HUES6 (cell line): ENCODE measurements around the gene PARD3.

ENCODE experiments used
- H3K27ac ChIP-seq: 2 replicates; pipeline ENCODE4 v1.7.0; 2013; ENCODE audit warnings: low read depth, mild to moderate bottlenecking, low read length, inconsistent platforms
- H3K27me3 ChIP-seq: 2 replicates; pipeline ENCODE4 v1.6.1; 2013; ENCODE audit warnings: low read length; ENCODE audit not compliant: control insufficient read depth, insufficient read depth
- H3K36me3 ChIP-seq: 2 replicates; pipeline ENCODE4 v1.6.1; 2013; ENCODE audit warnings: low read length; ENCODE audit not compliant: control insufficient read depth, insufficient read depth
- H3K4me1 ChIP-seq: 2 replicates; pipeline ENCODE4 v1.6.1; 2013; ENCODE audit warnings: low read length; ENCODE audit not compliant: control insufficient read depth, insufficient read depth
- H3K4me3 ChIP-seq: 2 replicates; pipeline ENCODE4 v1.5.1; 2013; ENCODE audit warnings: low read depth, low read length
- H3K9ac ChIP-seq: one replicate; pipeline ENCODE4 v1.6.1; 2013; ENCODE audit warnings: mild to moderate bottlenecking, low read length
- H3K9me3 ChIP-seq: 2 replicates; pipeline ENCODE4 v1.6.1; 2013; ENCODE audit warnings: low read depth, low read length; ENCODE audit not compliant: control insufficient read depth, insufficient read depth

Gene PARD3

GRCh38 chr10:34778237-34778636, 36.9 kb downstream of the PARD3 start:
- peaks cover 30% of the 10 kb centered on the region for H3K4me1 ChIP-seq
- H3K36me3 ChIP-seq, result no peaks in the 10 kb centered on the region

DNA sequence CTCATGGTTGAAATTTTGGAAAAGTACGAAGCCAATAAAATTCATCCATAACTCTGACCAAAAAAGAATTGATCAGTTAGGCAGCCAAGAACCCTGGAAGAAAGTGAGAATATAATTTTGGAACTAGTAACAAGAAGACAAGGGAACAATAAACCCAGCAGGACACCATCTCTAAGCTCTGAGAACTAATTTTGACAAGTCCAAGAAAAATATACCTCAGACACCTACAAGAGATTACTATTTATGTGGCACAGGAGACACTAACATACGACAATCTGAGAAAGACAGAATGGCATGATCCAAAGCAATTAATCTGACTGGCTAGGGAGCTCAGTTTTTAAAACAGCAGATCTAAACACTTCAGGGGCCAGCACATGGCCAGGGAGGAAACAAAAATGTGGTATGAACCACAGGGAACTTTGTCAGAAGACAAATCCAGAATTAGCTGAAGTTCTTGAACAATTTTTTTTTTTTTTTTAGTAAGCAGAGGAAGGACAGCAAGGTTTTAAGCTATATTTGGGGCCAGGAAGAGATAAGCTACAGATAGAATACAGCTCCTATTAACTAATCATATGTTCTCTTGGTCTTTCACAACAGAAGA, 38.9 kb downstream of the PARD3 start:
- H3K27ac ChIP-seq, result no peak overlapping the region
- no peak overlapping the region for H3K9ac ChIP-seq
- peaks cover 23% of the 10 kb centered on the region for H3K4me1 ChIP-seq
- H3K36me3 ChIP-seq, result no peaks in the 10 kb centered on the region
- H3K4me3 ChIP-seq, result no peak overlapping the region
- H3K9me3 ChIP-seq, result no peaks in the 10 kb centered on the region
- no peaks in the 10 kb centered on the region for H3K27me3 ChIP-seq

More at GRCh38 chr10:34778237-34778636, 36.9 kb downstream of the PARD3 start:
- H3K27me3 ChIP-seq, result no peaks in the 10 kb centered on the region
- H3K9me3 ChIP-seq, result no peaks in the 10 kb centered on the region
- no peak overlapping the region for H3K4me3 ChIP-seq
- no peak overlapping the region for H3K27ac ChIP-seq
- H3K9ac ChIP-seq, result no peak overlapping the region

GRCh38 chr10:34775044-34775637, 40.0 kb downstream of the PARD3 start:
- no peak overlapping the region for H3K4me3 ChIP-seq
- H3K27ac ChIP-seq, result no peak overlapping the region
- peaks cover 23% of the 10 kb centered on the region for H3K4me1 ChIP-seq
- H3K9ac ChIP-seq, result no peak overlapping the region
- no peaks in the 10 kb centered on the region for H3K36me3 ChIP-seq
- no peaks in the 10 kb centered on the region for H3K27me3 ChIP-seq
- H3K9me3 ChIP-seq, result no peaks in the 10 kb centered on the region

DNA sequence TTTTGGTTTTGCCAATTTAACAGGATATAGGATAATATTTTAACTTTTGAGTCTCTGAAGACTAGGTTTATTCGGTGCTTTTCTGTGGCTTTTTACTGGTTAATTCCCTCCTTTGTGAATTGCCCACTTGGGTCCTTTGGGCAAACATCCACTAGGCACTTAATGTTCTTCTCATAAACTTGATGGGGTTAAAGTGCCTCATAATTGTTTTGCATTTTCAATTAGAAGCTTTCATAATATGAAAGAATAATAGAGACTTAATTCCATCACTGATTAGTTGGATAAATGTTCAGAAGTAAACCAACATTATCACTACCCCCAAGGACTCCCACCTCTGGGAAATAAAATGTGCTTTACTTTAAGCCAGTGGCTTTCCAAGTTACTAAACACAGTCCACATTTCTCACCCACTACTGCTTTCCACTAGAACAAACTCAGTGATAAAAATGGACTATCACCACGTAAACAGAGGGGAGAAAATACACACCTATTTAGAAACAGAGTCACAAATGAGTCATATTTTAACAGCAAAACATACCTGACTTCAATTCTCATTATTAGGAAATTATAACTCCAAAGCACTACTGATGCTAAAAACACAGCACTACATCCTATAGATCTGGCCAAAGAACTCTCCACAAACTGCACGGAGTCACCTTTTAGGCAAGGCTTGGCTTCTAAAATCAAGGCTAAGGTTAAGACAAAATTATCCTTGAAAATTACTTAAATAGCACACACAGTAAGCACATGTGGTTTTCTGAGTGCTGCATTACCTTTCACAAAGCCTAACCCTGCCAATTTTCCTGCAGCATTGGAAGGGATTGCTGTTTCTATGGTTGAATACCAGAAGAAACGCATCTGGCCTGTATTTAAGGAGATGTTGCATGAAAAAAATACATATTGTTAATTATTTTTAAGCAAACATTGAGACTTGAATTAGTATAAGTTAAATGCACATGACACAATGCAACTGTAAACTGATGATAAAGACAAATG, 41.2 kb downstream of the PARD3 start:
- H3K9me3 ChIP-seq, result no peaks in the 10 kb centered on the region
- no peaks in the 10 kb centered on the region for H3K27me3 ChIP-seq
- H3K36me3 ChIP-seq, result no peaks in the 10 kb centered on the region
- H3K27ac ChIP-seq, result no peak overlapping the region
- H3K9ac ChIP-seq, result no peak overlapping the region
- peaks cover 29% of the 10 kb centered on the region for H3K4me1 ChIP-seq
- no peak overlapping the region for H3K4me3 ChIP-seq

DNA sequence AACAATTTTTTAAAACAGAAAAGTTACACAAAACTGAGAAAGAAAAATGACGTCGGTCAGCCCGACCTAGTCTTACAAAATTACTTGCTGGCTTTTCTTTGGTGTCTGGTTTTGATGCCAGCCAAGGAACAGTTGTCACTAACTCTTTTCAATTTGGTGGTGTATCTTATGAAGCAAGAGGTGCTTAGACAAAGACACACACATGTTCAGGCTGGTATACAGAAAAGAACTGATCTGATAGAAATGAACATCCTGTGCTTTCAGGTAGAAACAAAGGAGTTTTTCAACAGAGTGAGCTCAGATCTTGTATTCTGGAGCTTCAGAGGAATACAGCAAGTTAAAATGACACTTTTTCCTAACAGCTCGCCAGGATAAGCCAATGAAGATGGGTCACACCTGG, 43.6 kb downstream of the PARD3 start:
- no peaks in the 10 kb centered on the region for H3K27me3 ChIP-seq
- no peak overlapping the region for H3K4me3 ChIP-seq
- H3K27ac ChIP-seq, result no peak overlapping the region
- H3K9me3 ChIP-seq, result no peaks in the 10 kb centered on the region
- peaks cover 31% of the 10 kb centered on the region for H3K4me1 ChIP-seq
- no peaks in the 10 kb centered on the region for H3K36me3 ChIP-seq
- no peak overlapping the region for H3K9ac ChIP-seq

GRCh38 chr10:34771106-34771505, 44.0 kb downstream of the PARD3 start:
- Histone ChIP-seq H3K27ac (no peak overlapping the region), H3K36me3 (no peaks in the 10 kb centered on the region), H3K4me1 (peaks cover 34% of the 10 kb centered on the region), H3K27me3 (no peaks in the 10 kb centered on the region), H3K9ac (no peak overlapping the region), H3K9me3 (no peaks in the 10 kb centered on the region), H3K4me3 (no peak overlapping the region)

GRCh38 chr10:34769899-34770298, 45.2 kb downstream of the PARD3 start:
- Histone ChIP-seq H3K27ac (no peak overlapping the region), H3K4me1 (peaks cover 38% of the 10 kb centered on the region), H3K9ac (no peak overlapping the region), H3K4me3 (no peak overlapping the region), H3K36me3 (no peaks in the 10 kb centered on the region), H3K27me3 (no peaks in the 10 kb centered on the region), H3K9me3 (no peaks in the 10 kb centered on the region)

DNA sequence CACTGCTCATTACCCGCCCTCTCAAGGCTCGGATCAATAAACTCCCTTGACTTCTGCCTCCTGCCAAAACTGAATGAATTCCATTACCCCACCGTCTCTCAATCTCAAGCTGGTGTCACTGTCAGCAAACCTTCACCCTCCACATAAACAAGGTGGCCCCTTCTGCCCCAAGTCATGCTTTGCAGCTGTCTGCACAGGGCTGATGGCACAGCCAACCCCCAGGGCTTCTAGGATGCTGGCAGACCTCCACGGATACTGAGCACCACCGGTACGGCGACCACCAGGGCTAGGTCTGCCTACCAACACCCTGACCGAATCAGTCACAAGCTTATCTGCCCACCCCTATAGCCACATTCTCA, 46.1 kb downstream of the PARD3 start:
- Histone ChIP-seq H3K36me3 (no peaks in the 10 kb centered on the region), H3K27me3 (no peaks in the 10 kb centered on the region), H3K9me3 (no peaks in the 10 kb centered on the region), H3K4me1 (peaks cover 45% of the 10 kb centered on the region), H3K4me3 (no peak overlapping the region; the same call in 1 of the 2 replicates), H3K27ac (no peak overlapping the region), H3K9ac (peak overlapping the region; percentile 9)

- Histone ChIP-seq H3K27me3 (no peaks in the 10 kb centered on the region), H3K9me3 (no peaks in the 10 kb centered on the region), H3K9ac (peak overlapping the region; percentile 9), H3K4me3 (no peak overlapping the region; the same call in 1 of the 2 replicates), H3K36me3 (no peaks in the 10 kb centered on the region), H3K27ac (no peak overlapping the region), H3K4me1 (peaks cover 45% of the 10 kb centered on the region)
Observed at GRCh38 chr10:34768261-34768971, 46.7 kb downstream of the PARD3 start.

- H3K9me3 ChIP-seq, result no peaks in the 10 kb centered on the region
- no peak overlapping the region for H3K27ac ChIP-seq
- H3K4me3 ChIP-seq, result no peak overlapping the region
Observed at GRCh38 chr10:34766811-34767494, 48.1 kb downstream of the PARD3 start.

More at GRCh38 chr10:34766811-34767494, 48.1 kb downstream of the PARD3 start:
- Histone ChIP-seq H3K36me3 (no peaks in the 10 kb centered on the region), H3K27me3 (no peaks in the 10 kb centered on the region), H3K4me1 (peaks cover 45% of the 10 kb centered on the region), H3K9ac (no peak overlapping the region)
